Left lung (tissue), 10 donors: Measurements from ENCODE around the gene NAA35. TPM values are rescaled to one million over a fixed set of nuclear protein-coding genes. Genes with fewer than 3 reads are reported as not detected.
"Not testable (repeated sequence)": the region's sequence is repeated elsewhere in the genome, so short reads cannot be mapped to it uniquely, and the experiment has no call there.

Source experiments
- ATAC-seq: fragments of 200-7000 bp; cut with Tn5 transposase; one replicate; pipeline ENCODE4 v1.9.1; 2020; ENCODE audit warnings: moderate library complexity
- DNase-seq, 4 donors: peaks; one replicate each; pipeline ENCODE4 v3.0.0-alpha.2; 2013 to 2020
- H3K27ac ChIP-seq, 2 donors: fragments of 200-600 bp; sonication (generic) in 1 of 2; one replicate each; pipeline versions ENCODE4 v1.5.0 to v1.8.0; 2020 to 2021
- H3K27me3 ChIP-seq, 2 donors: fragments of 200-600 bp; sonication (generic) in 1 of 2; one replicate each; pipeline versions ENCODE4 v1.5.0 to v1.8.0; 2020 to 2021
- H3K36me3 ChIP-seq, 2 donors: fragments of 200-600 bp; sonication (generic) in 1 of 2; one replicate each; pipeline versions ENCODE4 v1.5.0 to v1.8.0; 2020 to 2021
- H3K4me1 ChIP-seq, 2 donors: fragments of 200-600 bp; one replicate each; pipeline ENCODE4 v1.8.0; 2021
- H3K4me3 ChIP-seq, 2 donors: fragments of 200-600 bp; sonication (generic) in 1 of 2; one replicate each; pipeline versions ENCODE4 v1.5.0 to v1.8.0; 2020 to 2021; ENCODE audit warnings: mild to moderate bottlenecking in 1 of 2
- H3K9me3 ChIP-seq, 2 donors: fragments of 200-600 bp; sonication (generic) in 1 of 2; one replicate each; pipeline versions ENCODE4 v1.5.0 to v1.8.0; 2020 to 2021
- CTCF ChIP-seq, 2 donors: fragments of 200-600 bp; sonication (generic) in 1 of 2; IDR thresholded peaks; one replicate each; pipeline versions ENCODE4 v1.5.0 to v1.8.0; 2021; ENCODE audit warnings: antibody characterized with exemption in 2 of 2
- intact Hi-C, 2 donors: fragments of 100-400 bp; cut with DNase I; formaldehyde crosslinking; loops; one replicate each; pipeline versions ENCODE4 v1.11.2 to v1.14.2; 2022
- polyA plus RNA-seq, 6 donors: library from polyadenylated mRNA; unstranded; fragments of 120-200 nt; gene quantifications; one replicate each; pipeline ENCODE4 v1.2.1, GENCODE V29; 2013; ENCODE audit not compliant: insufficient read length in 6 of 6
- total RNA-seq, 2 donors: library from RNA; stranded (reverse); fragmentation: NEBNext Ultra II Directional; extraction: Animal tissue kit (Norgen Biotek cat#: 25700); gene quantifications; one replicate each; pipeline ENCODE4 v1.2.1, GENCODE V29; 2021
- donor health status: DM: no; HTN: yes; CAD: no.
- donor health status: DM: no; HTN: no; CAD: no.

NAA35 gene
- total and polyA plus RNA-seq, 8 donors = 17.9 to 34.7 (median 29.9) TPM

GRCh38 chr9:86046930-86047341 lies 106.0 kb downstream of the NAA35 start:
- no peaks in the 10 kb centered on the region for H3K4me1 ChIP-seq
- no peak for TF ChIP-seq CTCF (IDR thresholded peaks at IDR 0.05)
- H3K36me3 ChIP-seq = no peaks in the 10 kb centered on the region
- ATAC-seq = no peak
- no peak overlapping the region for H3K4me3 ChIP-seq
- H3K27ac ChIP-seq = no peak overlapping the region
- no peak for DNase-seq
- no peaks in the 10 kb centered on the region for H3K27me3 ChIP-seq
- intact Hi-C loops = no loop called here
- H3K9me3 ChIP-seq = no peaks in the 10 kb centered on the region

- intact Hi-C loops = no loop called here
- Histone ChIP-seq H3K4me1 (no peaks in the 10 kb centered on the region), H3K27ac (no peak overlapping the region), H3K27me3 (no peaks in the 10 kb centered on the region), H3K36me3 (no peaks in the 10 kb centered on the region), H3K4me3 (no peak overlapping the region), H3K9me3 (no peaks in the 10 kb centered on the region)
- no peak for TF ChIP-seq CTCF (IDR thresholded peaks at IDR 0.05)
- ATAC-seq (no peak), DNase-seq (no peak)
Measured at GRCh38 chr9:86047361-86047760, 106.4 kb downstream of the NAA35 start.

- intact Hi-C loops = not testable (repeated sequence)
Measured at GRCh38 chr9:86048018-86048742, 107.2 kb downstream of the NAA35 start.

GRCh38 chr9:86052556-86053468 lies 111.9 kb downstream of the NAA35 start:
- Histone ChIP-seq H3K4me1 (no peaks in the 10 kb centered on the region), H3K27ac (no peak overlapping the region), H3K27me3 (no peaks in the 10 kb centered on the region), H3K9me3 (no peaks in the 10 kb centered on the region), H3K4me3 (no peak overlapping the region), H3K36me3 (no peaks in the 10 kb centered on the region)
- no peak for ATAC-seq
- intact Hi-C loops = no loop called here
- DNase-seq = no peak
- no peak for TF ChIP-seq CTCF (IDR thresholded peaks at IDR 0.05)

More at GRCh38 chr9:86048018-86048742, 107.2 kb downstream of the NAA35 start:
- H3K4me1 ChIP-seq, H3K4me3 ChIP-seq, H3K27ac ChIP-seq, DNase-seq, ATAC-seq, H3K9me3 ChIP-seq, H3K36me3 ChIP-seq, H3K27me3 ChIP-seq: not testable (repeated sequence)

GRCh38 chr9:86054695-86055094 lies 113.7 kb downstream of the NAA35 start:
- no peaks in the 10 kb centered on the region for H3K36me3 ChIP-seq
- DNase-seq (no peak), ATAC-seq (no peak)
- intact Hi-C loops = no loop called here
- H3K4me1 ChIP-seq = no peaks in the 10 kb centered on the region
- H3K4me3 ChIP-seq = no peak overlapping the region
- no peaks in the 10 kb centered on the region for H3K27me3 ChIP-seq
- no peak for TF ChIP-seq CTCF (IDR thresholded peaks at IDR 0.05)
- no peaks in the 10 kb centered on the region for H3K9me3 ChIP-seq
- H3K27ac ChIP-seq = no peak overlapping the region
